HL-60 (cell line): Measurements from ENCODE around the gene G3BP2.

Experiments used
- CTCF ChIP-seq: IDR thresholded peaks from one replicate; pipeline ENCODE4 v1.5.1; 2011; ENCODE audit warnings: low read length, control low read depth, inconsistent platforms; ENCODE audit not compliant: insufficient read depth
- GABPA ChIP-seq: IDR thresholded peaks from 2 replicates; pipeline ENCODE4 v1.6.1; 2012; ENCODE audit warnings: low read depth
- POLR2AphosphoS5 ChIP-seq: IDR thresholded peaks from 2 replicates; pipeline ENCODE4 v1.6.1; 2012; ENCODE audit warnings: low read depth
- SPI1 ChIP-seq: IDR thresholded peaks from 2 replicates; pipeline ENCODE4 v1.6.1; 2012; ENCODE audit warnings: low read depth, mild to moderate bottlenecking, borderline replicate concordance
- TF ChIP-seq, protein P1 (sequence below): IDR thresholded peaks from 2 replicates; pipeline ENCODE4 v1.6.1; 2012; ENCODE audit warnings: low read depth; ENCODE audit not compliant: insufficient replicate concordance

DNA sequence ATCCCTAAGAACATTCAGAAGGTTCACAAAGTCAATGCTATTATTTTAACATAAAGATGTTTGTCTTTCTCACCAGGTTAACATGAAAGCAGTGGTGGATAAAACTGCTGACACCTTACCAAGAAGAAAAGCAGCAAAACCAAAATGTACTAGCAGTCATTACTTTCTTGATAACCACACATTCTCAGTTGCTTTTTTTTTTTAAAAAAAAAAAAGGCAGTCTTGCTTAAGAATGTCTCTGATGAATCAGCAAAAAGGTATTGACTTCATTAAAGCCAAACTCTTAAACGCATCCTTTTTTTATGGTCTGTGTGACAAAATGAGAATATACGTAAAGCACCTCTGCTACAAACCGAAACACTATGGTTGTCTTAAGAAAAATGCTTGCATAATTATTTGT, 74.8 kb downstream of the G3BP2 start:
- TF ChIP-seq, protein P1, sequence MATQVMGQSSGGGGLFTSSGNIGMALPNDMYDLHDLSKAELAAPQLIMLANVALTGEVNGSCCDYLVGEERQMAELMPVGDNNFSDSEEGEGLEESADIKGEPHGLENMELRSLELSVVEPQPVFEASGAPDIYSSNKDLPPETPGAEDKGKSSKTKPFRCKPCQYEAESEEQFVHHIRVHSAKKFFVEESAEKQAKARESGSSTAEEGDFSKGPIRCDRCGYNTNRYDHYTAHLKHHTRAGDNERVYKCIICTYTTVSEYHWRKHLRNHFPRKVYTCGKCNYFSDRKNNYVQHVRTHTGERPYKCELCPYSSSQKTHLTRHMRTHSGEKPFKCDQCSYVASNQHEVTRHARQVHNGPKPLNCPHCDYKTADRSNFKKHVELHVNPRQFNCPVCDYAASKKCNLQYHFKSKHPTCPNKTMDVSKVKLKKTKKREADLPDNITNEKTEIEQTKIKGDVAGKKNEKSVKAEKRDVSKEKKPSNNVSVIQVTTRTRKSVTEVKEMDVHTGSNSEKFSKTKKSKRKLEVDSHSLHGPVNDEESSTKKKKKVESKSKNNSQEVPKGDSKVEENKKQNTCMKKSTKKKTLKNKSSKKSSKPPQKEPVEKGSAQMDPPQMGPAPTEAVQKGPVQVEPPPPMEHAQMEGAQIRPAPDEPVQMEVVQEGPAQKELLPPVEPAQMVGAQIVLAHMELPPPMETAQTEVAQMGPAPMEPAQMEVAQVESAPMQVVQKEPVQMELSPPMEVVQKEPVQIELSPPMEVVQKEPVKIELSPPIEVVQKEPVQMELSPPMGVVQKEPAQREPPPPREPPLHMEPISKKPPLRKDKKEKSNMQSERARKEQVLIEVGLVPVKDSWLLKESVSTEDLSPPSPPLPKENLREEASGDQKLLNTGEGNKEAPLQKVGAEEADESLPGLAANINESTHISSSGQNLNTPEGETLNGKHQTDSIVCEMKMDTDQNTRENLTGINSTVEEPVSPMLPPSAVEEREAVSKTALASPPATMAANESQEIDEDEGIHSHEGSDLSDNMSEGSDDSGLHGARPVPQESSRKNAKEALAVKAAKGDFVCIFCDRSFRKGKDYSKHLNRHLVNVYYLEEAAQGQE = no peak
- TF ChIP-seq CTCF = no peak
- no peak for TF ChIP-seq POLR2AphosphoS5
- TF ChIP-seq GABPA = no peak
- no peak for TF ChIP-seq SPI1
